ENCODE measurements around the gene MTA3.

The MTA3 gene

DNA sequence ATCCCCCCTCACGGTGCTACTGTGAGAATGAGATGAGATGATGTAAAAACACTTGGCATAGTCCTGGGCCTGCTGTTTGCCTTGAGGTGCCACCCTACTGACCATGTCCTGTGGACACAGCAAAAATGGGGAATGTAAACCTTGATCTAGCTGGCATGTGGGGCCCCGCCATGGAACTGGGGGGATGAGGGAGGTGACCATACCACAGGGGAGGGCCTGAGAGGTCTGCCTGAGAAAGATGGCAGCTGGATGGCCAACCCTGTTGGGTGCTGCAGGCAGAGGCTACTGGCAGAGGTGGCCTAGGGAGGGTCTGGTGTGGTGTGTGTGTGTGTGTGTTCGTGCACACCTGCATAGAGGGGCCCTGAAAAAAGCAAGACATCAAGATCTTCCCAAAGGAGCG, 223.2 kb downstream of the MTA3 start:
- no peak for DNase-seq

DNA sequence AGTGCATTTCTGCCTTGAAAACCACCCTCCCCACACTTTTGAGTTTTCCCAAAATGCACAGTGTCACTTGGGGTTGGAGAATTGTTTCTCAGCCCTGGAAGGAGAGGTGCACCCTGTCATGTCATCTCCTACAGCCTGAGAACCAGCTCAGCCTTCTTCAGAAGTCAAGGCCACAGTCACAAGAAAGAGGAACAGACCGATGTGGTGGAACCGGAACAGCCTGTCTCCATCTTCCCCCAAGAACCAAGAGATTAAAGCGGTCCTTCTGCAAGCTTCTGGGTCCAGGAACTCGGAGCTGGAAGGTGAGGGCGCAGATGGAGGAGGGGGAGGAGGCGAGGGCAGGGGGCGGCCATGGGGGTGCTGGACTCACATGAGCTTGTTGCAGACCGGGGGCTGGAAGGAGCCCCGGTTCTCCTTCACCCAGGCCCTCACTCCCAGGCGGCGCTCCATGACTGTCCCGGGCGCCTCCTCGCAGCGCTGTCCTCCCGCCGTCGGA, 223.7 kb downstream of the MTA3 start:
- DNase-seq: peak; percentile 4

DNA sequence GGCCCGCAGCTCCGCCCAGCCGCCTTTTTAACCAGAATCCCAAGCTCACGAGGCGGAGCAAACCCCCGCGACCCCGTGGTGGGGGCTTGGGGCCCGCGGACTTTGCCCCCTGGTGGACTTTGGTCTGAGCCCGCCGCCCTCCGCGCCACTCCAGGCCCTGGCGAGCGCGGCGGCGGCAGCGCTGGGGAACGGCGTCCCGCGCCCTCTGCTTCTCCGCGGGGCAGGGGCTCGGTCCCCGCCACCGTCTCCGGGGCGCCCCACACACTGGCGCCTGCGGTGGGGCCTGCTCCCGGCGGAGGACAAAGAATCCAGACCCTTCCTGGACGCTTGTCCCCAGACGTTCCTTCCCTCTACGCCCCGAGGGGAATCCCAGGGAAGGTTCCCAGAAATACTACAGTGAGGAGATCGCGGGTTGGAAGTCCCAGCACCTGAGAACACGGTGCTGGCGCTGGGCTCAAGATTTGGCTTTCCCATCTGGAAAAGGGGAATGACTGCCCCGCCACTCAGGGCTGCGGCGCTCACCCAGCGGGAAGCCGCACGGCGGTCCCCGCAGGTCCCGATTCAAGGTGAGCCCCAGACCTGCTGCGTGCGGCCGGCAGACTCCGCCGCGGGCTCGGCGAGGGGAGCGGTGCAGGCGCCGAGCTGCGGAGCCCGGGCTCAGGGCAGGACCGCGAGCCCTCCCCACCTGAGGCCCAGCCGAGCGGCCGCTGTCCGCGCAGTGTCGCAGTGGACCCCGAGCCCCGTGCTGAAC, 224.3 kb downstream of the MTA3 start, which contains the start of gene HAAO:
TSS of gene HAAO (minus strand) at position 1 of the 751 bp plus-strand sequence. CDS start 47 bp downstream, outside the sequence.
- DNase-seq: no peak

DNA sequence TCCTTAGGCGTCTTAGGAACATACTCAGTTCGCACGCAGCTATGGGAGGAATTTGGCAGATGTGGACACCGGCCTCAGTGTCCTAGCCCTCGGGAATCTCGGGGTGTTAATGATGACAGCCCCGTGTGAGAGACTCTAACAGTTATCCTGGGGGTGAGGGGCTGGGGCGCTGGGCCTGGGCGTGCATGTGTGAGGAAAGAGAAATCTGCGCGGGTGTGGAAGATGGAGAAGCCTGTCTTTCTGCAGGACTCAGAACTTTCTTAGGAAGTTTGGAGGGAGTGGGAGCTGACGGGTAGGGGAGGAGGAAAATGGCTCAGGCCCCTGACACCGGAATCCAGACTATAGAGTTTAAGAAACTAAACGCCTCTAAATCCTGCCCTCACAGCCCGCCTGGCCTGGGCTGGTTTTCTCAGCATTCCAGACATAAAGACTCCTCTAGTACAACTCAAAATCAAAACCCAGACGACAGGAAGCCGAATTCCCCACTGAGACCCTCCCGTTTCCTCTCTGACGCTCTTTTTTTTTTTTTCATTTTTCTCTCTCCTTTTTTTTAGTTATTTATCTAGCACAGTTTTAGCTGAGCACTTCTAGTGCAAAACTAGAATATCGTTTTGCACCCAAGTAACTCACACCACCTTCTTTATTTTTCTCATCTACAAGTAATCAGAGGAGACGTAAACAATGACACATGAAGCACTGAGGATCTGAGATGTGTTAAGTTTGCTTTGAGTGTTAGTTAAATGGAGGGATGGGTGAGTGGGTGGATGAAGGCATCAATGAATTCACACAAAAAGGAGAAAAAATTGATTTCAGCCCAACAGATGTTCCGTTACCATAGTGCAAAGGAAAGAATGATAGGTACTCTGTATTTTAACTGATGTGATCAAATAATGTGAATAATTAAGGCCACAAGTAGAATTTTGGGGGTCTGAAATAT, 225.2 kb downstream of the MTA3 start:
- DNase-seq: no peak

DNA sequence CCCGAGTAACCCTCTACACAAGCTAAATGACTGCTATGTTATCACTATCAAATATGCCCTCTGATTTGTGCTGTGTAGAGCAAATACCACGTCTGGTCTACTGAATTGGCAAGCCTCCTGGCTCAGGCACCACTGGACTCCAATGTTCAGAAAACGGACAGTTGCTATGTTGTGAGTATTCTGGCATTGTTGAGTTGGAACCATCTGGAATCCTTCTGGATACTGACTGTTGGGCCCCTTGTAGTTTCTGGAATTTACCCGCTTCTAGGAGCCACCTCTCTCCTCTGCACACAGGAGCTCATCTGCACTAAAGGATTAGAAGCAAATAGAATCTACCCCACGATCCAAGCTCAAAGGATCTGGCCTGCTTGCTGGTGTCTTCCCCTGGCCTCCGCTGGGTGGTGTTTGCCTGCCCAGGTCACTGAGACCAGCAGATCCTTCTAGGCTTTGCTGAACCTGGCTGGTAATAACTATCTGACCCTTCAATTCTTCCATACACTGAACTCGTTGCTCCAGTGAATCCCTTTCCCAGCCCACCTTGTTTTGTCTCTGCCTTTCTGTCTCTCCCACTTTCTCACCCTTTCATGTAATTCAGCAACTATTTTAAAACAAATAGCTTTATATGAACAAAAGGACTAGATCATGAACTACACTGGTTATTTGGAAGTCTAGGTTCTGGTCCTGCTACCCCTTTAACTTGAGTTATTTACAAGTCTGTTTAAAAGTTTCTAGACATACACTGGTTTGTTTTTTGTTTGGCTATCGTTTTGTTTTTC, 226.0 kb downstream of the MTA3 start:
- no peak for DNase-seq

DNA sequence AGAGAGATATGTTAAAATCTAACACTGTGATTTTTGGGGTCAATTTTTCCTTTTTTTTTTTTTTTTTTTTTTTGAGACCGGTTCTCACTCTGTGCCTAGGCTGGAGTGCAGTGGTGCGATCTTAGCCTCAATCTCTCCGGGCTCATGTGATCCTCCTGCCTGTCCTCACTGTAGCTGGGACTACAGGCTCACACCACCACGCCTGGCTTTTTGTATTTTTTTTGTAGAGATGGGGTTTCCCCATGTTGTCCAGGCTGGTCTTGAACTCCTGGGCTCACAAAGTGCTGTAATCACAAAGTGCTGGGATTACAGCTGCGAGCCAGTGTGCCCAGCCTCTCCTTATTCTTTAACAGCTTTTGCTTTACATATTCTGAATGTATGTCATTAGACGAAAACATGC, 226.8 kb downstream of the MTA3 start:
- DNase-seq: no peak

DNA sequence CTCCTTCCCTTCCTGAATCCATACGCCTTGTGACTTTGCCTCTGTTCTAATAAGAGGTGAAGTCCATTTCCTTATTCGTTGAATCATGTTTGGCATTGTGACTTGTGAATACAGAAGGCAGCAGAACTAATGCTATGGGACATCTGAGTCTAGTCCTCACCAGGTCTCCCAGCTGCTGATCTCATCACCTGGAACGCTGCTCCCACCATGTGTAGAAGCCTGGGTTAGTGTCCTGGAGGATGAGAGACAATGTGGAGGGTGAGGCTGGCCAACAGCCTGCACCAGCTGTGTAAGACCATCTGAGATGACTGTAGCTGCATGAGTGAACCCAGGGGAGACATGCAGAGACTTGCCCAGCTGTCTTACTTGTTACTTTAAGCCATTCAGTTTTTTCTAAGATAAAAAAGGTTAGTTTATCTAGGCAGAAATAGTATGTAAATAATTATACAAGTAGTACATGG, 227.4 kb downstream of the MTA3 start:
- DNase-seq: no peak

DNA sequence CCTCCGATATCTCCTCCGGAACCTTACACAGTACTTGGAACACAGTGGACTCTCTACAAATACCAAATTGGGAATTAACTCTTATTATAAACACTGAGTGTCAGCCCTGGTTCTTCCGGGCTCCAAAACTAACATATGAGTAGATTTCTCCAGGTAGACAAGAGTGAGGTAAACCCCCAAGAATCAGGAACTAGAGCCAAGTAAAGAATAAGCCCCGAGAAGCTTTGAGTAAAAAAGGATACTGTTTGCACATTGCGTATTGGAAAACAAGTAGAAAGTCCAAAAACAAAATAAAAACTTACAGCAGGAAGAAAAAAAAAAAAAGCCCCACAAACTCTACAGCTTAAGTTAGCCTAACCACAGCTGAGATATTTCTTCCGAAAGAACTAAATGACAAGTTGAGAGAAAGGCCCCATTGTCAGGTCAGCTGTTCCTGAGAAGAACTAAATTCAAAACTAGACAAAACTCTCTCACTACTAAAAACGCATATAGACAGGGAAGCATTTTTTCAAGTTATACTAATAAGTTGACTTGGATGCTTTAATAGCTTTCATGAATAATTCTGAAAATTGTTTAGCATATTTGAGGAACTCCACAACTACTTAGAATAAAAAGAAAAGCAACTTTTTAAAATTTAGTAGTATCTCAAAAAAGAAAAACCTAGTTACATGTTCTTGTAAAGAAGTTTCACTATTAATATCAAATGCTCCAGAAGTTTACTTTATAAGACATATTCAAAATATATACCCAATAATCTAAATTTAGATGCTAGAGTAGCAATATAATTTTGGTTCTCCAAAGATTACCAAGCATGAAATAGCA, 228.2 kb downstream of the MTA3 start:
- no peak for DNase-seq

DNA sequence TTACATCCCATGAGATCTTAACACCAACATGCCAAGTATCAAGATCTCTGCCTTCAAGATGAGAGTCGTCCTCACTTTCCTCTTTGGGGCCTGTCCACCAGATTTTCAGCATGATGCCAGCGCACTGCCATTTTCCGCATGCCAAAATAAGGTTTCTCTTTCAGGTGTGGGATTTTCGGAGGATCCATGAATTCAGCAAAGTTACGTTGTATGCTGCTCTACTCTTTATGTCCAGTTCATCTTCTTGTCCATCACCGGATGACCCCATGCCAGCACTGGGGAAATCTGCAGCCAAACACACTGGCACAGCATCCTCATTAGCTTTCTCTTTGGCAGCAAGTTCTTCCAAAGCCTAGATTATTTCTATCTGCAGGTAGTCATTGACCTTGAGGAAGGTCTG, 228.8 kb downstream of the MTA3 start:
- no peak for DNase-seq

DNA sequence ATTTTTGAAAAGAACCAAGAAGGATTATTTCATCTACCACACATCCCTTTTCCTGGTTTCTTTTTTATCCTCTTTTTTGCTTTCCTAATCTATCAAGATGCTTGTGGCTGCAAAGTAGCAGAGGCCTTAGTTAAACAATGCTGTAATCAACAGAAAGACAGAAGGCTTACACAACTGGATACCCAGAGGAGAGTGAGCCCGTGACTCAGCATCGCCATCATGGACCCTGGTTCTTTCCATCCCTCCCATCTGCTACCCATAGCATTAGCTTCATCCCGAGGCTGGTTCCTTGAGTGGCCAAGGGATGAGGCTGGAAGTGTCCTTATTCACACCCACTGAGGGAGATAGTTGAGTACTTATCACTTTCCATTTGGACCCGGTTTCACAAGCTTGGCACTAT, 231.4 kb downstream of the MTA3 start:
- no peak for DNase-seq

DNA sequence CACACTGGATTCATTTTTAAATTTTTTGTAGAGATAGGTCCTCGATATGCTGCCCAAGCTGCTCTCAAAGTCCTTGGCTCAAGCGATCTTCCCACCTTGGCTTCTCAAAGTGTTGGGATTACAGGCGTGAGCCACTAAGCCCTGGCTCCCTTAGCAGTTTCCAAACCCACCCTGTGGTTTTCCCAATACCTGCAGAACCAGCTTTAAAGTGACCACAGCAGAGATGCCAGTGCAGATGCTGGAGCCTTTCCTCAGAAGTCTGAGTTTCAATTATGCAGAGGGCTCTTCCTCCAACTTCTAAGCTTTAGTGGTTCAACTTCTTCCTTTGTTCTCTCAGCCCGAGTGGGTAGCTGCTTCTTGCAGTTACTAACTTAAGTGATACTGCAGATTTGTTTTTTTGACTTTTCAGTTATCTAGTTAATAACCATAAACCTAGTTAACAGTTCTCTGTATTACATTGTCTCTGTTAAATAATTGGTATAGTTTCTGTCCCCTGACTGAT, 232.1 kb downstream of the MTA3 start:
- DNase-seq: no peak

DNA sequence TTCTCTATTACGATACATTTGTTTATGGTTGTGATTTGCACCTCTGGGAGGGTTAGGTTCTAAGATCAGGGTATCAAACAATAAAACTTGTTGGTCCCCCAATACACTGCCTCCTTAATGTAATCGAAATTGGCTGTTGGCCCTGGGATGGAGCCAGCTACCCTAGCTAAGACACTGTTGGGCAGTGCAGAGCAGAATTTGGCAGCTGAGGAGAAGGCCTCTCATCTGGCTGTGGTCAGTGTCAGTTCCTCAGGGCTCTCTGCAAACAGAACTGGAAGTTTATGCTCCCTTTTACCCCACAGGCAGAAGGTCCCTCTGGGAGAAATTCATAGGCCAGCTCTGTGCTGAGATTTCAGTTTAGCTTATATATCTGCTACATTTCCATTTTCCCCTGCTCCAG, 232.5 kb downstream of the MTA3 start:
- no peak for DNase-seq

DNA sequence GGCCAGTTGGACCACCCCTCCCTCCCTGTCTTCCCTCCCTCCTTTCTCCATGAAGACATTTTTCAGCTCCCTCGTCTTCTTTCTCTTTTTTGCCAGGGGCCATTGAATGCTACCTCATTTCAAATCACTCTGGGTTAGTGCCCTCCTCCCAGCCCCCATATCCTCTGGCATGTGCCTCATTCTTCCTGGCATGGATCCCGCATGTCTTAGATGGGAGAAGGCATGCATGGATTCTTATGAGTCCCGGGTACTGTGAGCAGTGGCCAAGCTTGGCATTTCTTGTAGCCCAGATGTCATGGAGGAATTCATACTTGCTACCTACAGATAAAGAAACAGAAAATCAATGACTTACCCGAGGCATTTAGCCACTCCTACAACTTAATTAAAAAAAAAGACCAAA, 232.9 kb downstream of the MTA3 start:
- DNase-seq: no peak

DNA sequence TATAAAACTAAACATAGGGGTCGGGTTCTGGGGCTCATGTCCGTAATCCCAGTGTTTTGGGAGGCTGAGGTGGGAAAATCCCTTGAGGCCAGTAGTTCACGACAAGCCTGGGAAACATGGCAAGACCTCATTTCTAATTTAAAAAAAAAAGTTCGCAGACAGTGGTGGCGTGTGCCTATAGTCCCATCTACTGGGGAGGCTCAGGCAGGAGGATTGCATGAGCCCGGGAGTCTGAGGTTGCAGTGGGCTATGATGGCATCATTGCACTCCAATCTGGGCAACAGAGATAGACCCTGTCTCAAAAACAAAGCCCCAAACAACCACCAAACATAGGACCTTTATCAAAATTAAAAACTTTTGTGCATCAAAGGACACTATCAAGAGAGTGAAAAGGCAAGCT, 233.7 kb downstream of the MTA3 start:
- DNase-seq: no peak

DNA sequence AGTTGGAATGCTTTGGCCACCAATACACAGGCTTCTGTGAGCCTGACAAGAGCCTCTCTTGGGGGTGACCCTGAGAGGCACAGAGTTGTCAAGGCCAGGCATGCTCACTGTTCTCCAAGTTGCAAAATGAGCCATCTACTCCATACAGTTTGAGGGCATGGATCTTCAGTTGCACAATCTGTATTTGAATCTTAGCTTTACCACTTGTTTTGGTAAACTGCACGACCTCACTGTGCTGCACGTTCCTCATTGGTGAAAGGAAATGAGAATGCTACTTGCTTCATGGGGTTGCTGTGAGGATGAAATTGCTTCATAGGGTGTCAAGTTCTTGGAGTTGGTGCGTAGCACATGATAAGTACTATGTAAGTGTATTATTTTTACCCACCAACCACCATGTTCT, 235.9 kb downstream of the MTA3 start:
- peak; percentile 48 for DNase-seq

DNA sequence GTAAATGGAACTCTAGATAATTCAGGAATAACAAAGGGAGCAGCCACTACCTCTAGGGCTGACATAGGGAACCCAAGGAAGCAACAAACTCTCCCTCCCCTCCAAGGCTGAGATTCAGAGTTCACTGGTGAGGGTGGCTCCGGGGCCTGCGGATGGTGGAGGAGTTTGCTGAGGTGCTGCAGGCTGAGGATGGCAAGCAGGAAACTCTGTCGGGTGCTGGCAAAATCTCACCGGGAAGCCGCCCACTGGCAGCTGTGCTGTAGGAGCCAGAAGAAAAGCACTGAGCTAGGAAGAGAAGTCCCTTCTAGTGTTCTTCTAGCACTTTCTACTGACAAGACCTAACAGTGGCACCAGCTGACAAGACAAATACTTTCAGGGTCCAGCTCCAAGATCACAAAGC, 236.5 kb downstream of the MTA3 start:
- DNase-seq: no peak

All from GF-D8 (cell line).